Measurements from ENCODE around the gene PLEKHD1. TPM values are rescaled to one million over a fixed set of nuclear protein-coding genes. Genes with fewer than 3 reads are reported as not detected.

The PLEKHD1 gene
- total RNA-seq, 1 donor from 2014 or later: 0.14 TPM

GRCh38 chr14:69561893-69562292, 77.4 kb downstream of the PLEKHD1 start:
- Mint-ChIP-seq H3K9me3 (no peaks in the 10 kb centered on the region), H3K36me3 (ENCODE audit: low read depth) (no peaks in the 10 kb centered on the region), H3K27me3 (ENCODE audit: low read depth) (peaks cover 23% of the 10 kb centered on the region), H3K4me3 (no peak overlapping the region), H3K27ac (ENCODE audit: unreplicated experiment) (no peak overlapping the region), H3K4me1 (peaks cover 29% of the 10 kb centered on the region)
- TF ChIP-seq CTCF (conservative IDR thresholded peaks at IDR 0.05): no peak
- no peak for DNase-seq (ENCODE audit: low read depth, low spot score)

GRCh38 chr14:69567563-69567962, 83.0 kb downstream of the PLEKHD1 start:
- H3K36me3 Mint-ChIP-seq (ENCODE audit: low read depth): no peaks in the 10 kb centered on the region
- H3K9me3 Mint-ChIP-seq: no peaks in the 10 kb centered on the region
- no peak for DNase-seq (ENCODE audit: low read depth, low spot score)
- no peak overlapping the region for H3K4me3 Mint-ChIP-seq
- no peak overlapping the region for H3K27ac Mint-ChIP-seq (ENCODE audit: unreplicated experiment)
- H3K4me1 Mint-ChIP-seq: peaks cover 15% of the 10 kb centered on the region
- peaks cover 21% of the 10 kb centered on the region for H3K27me3 Mint-ChIP-seq (ENCODE audit: low read depth)
- no peak for TF ChIP-seq CTCF (conservative IDR thresholded peaks at IDR 0.05)

- Mint-ChIP-seq H3K36me3 (ENCODE audit: low read depth) (peaks cover 3% of the 10 kb centered on the region), H3K4me1 (peaks cover 26% of the 10 kb centered on the region), H3K27ac (ENCODE audit: unreplicated experiment) (peak overlapping the region; percentile 92), H3K27me3 (ENCODE audit: low read depth) (peaks cover 27% of the 10 kb centered on the region), H3K4me3 (peak overlapping the region; percentile 52), H3K9me3 (no peaks in the 10 kb centered on the region)
- DNase-seq (ENCODE audit: low read depth, low spot score): no peak
- TF ChIP-seq CTCF (conservative IDR thresholded peaks at IDR 0.05): no peak
Measured at GRCh38 chr14:69569859-69570258, 85.3 kb downstream of the PLEKHD1 start.

GRCh38 chr14:69570836-69571330, 86.4 kb downstream of the PLEKHD1 start:
- peaks cover 3% of the 10 kb centered on the region for H3K36me3 Mint-ChIP-seq (ENCODE audit: low read depth)
- peaks cover 24% of the 10 kb centered on the region for H3K27me3 Mint-ChIP-seq (ENCODE audit: low read depth)
- H3K27ac Mint-ChIP-seq (ENCODE audit: unreplicated experiment): no peak overlapping the region
- no peak for TF ChIP-seq CTCF (conservative IDR thresholded peaks at IDR 0.05)
- H3K4me1 Mint-ChIP-seq: peaks cover 28% of the 10 kb centered on the region
- H3K9me3 Mint-ChIP-seq: no peaks in the 10 kb centered on the region
- DNase-seq (ENCODE audit: low read depth, low spot score): no peak
- peak overlapping the region; percentile 77 for H3K4me3 Mint-ChIP-seq

GRCh38 chr14:69571449-69572029, 87.0 kb downstream of the PLEKHD1 start:
- peaks cover 3% of the 10 kb centered on the region for H3K36me3 Mint-ChIP-seq (ENCODE audit: low read depth)
- no peaks in the 10 kb centered on the region for H3K9me3 Mint-ChIP-seq
- peaks cover 28% of the 10 kb centered on the region for H3K4me1 Mint-ChIP-seq
- H3K4me3 Mint-ChIP-seq: no peak overlapping the region
- no peak overlapping the region for H3K27ac Mint-ChIP-seq (ENCODE audit: unreplicated experiment)
- TF ChIP-seq CTCF (conservative IDR thresholded peaks at IDR 0.05): no peak
- no peak for DNase-seq (ENCODE audit: low read depth, low spot score)
- H3K27me3 Mint-ChIP-seq (ENCODE audit: low read depth): peaks cover 24% of the 10 kb centered on the region
